Stimulated activated CD8-positive, alpha-beta memory T cell treated with anti-CD3 and anti-CD28 coated beads, Interleukin-12 subunit alpha, Interleukin-12 subunit beta, amount 100 ng/mL, for 1 hour (primary cell): ENCODE data around the gene SGCE.

Experiments
- DNase-seq: peaks from one replicate; pipeline ENCODE4 v3.0.0-alpha.2; 2020; ENCODE audit warnings: low read depth

SGCE gene

DNA sequence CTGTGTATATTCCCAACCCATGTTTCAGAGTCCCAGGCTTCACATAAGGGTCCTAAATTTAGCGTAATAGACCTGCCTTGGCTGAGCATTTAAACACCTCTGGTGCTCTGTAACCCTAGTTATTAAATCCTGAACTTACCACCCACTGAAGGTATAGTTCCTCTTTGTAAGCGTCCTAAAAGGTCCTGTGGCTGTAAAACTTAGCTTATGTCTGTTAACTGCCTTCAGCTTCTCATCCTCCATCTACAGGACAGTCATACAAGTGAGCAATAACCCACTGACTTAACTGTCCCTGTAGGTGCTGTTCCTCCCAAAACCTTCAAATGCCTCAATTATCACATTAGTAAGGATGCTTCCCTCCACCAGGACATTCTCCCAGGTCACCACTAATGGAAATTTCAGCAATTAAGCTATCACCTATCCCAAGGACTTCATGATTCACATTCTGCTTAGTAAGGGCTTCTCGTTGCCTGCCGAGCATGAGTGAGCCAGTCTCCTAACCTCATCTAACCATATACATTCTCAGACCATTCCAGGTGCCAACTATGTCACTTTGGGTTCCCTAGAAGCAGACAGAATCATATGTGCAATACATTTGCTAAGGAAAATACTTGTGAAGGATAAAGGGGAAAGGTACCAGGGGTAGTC, 90.6 kb downstream of the SGCE start:
- no peak for DNase-seq

DNA sequence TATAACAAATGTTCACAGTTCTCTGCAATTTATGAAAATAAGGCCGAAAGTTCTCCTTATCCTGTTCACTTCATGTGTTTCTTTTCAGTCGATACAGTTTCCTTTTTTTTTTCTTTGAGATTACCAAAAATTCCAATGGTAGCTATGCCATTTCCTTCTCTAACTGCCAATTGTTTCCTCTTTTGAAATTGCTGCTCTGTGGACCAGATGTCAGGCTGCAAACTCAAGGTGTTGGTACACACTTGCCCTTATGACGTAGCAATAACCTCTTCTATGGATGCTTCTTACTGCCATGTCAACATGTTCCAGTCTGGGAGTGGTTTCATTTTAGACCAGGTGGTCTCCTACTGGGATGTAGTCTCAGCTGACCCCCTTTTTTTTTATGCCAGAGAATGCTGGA, 93.4 kb downstream of the SGCE start:
- no peak for DNase-seq

DNA sequence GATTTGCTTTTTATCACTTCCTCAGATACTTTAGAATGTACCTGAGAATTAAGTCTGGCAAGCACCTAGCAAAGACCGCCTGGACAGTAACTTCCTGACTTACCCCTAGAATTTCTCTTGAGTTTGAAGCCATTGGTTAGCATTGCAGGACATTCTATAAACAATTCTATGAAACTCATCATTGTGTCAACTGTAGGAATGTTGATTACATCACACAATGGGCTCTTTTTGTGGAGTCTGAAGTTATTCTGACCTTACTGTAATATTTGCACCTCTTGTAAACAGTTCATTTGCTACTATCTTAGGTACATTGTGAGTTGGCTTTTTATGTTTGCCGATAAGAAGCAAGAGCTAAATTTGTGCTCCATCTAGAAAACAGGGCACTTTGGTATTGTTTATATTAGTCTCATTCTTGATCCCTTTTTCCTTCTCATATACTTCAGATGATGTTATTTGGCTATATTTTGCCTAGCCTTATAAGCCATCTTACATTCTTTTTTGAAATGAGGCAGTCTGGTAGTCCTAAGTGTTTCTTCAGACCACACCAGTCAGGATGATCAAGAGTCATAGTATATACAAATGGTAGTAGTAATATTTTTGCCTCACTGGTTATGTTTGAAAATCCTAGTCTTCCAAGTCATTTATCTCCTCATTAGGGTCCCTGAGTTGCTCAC, 94.0 kb downstream of the SGCE start:
- no peak for DNase-seq

DNA sequence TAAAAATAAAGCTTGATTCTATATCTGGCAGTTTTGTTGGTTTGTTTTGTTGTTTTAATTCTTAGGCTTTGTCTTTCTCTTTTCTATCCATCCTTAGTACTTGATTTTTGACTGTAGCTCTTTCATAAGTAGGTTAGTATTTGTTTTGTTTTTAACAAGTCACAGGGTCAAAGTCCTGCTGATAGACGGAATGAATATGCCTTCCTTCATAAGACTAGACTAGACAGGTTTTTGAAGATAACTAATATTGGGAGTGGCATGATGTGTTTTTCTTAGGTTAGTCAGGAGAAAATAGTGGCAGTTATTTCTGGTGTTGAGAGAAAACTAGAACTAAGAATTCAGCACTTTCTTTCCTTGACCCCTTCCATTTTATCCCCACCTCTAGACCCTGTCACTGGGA, 96.0 kb downstream of the SGCE start:
- DNase-seq, result no peak

DNA sequence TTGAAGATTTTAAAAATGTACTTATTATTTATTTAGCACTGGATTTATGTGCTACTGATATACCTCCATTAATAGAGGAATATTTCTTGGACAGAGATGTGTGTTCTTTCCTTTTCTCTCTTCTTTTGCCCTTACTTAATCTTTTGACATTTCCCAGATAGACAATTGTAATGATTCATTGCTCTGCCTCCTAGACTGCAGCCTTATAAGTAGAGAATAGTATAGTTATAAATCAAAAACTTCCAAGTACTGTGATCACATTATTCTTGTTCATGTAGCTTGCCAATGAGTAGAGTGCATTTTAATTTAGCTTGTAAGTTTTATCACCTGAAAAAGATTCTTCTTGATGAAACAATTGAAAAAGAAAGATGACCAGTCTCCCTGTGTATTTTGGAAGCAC, 98.7 kb downstream of the SGCE start:
- DNase-seq, result no peak

DNA sequence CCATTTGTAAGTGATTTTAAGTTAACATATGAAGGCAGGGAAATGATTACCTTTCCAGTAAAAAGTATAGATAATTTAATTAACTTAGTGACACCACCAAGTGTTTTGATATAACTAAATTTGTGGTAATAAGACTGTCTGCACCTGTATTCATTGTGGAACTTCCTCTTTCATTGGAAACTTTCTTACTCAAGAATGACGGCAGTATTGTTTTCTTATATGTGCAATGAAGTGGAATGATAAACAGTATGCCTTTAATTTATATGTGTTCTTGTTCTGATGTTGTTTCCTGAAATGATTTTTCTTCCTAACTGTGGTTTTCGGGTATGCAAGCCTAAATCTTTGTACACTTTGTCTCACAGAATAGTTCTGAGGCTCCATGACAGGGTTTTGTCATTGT, 99.9 kb downstream of the SGCE start:
- DNase-seq, result no peak

DNA sequence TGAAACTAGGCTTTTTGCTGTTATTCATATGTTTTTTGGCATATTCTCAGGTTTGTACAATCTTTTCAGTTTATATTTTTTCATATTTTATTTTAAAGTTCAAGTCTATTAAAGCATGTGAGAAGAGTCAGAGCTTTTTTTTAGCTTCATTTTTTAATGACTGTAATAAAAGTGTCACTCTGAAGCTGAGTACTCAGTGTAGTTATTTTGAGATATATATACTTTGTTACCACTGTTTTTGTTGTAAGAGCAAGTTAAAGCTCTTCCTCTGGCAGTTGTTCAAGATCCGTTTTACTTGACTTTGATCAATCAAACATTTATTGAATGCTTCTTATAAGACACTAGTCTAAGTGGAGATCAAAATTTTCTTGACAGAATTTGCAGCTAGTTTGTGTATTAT, 108.8 kb downstream of the SGCE start:
- no peak for DNase-seq

DNA sequence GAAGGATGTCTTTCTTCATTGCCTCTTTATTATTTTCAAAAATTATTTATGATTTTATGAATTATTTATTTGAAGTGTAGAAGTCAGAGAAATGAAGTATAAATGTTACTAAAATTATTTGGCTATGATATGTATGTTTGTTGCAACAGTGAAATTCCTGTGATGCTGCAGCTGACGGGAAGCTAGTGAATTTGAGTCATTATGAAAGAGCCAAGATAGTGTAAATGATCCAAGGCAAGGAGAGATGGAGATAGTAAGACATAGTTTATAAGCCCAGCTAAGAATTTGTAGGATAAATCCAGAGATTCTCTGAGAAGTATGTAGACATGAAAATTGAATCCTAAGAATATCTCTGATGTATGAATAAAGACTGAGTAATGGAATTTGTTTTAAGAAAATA, 115.5 kb downstream of the SGCE start:
- DNase-seq, result no peak
